ENCODE results near the gene DDX41.

DNA sequence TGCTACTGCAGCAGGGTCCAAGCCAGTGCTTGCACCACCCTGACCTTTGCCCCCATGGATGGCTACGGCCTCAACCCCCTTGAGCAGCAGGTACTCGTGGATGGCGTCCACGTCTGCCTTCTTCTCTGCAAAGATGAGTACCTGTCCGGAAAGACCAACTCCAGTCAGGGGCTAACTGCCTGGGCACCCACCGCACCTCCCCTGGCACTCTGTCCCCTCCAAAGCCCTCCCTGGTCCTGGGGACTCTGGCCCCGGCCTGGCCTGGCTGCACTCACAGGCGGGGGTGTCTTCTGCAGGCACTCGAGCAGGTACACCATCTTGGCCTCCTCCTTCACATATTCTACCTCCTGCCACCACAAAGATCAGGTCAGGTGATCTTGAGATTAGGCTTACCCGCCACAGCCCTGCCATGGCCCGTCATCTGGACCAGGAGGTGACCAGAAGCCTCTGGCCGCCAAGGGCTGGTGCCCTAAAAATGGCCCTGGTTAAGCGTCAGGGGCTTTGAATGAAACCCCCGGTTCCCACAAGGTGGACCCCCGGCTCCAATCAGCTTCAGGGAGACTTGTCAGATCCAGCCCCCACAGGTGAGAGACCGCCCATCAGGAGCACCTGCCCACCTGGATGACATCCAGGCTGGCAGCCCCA is 3.9 kb downstream of the DDX41 start:
- TF ChIP-seq EZH2 (IDR thresholded peaks at IDR 0.05; ENCODE audit: insufficient read depth, poor library complexity, severe bottlenecking): no peak
- TF ChIP-seq EZH2phosphoT487 (IDR thresholded peaks at IDR 0.05; ENCODE audit: insufficient read depth, low read depth): no peak

Measured in GM23248 (cell line).